PFSK-1 (cell line): ENCODE results near the gene ZNF724. TPM values are rescaled to one million over a fixed set of nuclear protein-coding genes. Genes with fewer than 3 reads are reported as not detected.

ENCODE experiments used
- FOXP2 ChIP-seq: optimal IDR thresholded peaks from 2 replicates; pipeline ENCODE3; 2011; ENCODE audit warnings: borderline replicate concordance, control low read depth, inconsistent platforms; ENCODE audit not compliant: insufficient read depth; ENCODE audit errors: extremely low read length, extremely low read depth
- POLR2AphosphoS5 ChIP-seq: IDR thresholded peaks from 2 replicates; pipeline ENCODE4 v1.6.1; 2012; ENCODE audit warnings: low read depth, mild to moderate bottlenecking, control low read depth, low read length, moderate library complexity
- REST ChIP-seq, 2 experiments: IDR thresholded peaks; 2 replicates each; pipeline versions ENCODE4 v1.6.1 to v1.8.0; 2011 to 2012; ENCODE audit warnings: low read depth in 2 of 2, low read length in 2 of 2, control low read depth in 1 of 2, inconsistent platforms in 1 of 2, mild to moderate bottlenecking in 1 of 2, moderate library complexity in 1 of 2; ENCODE audit not compliant: insufficient read depth in 1 of 2
- SIN3A ChIP-seq: IDR thresholded peaks from 2 replicates; pipeline ENCODE4 v1.6.1; 2012; ENCODE audit warnings: mild to moderate bottlenecking, low read length, moderate library complexity, borderline replicate concordance; ENCODE audit not compliant: insufficient read depth
- TAF1 ChIP-seq: IDR thresholded peaks from 2 replicates; pipeline ENCODE4 v1.6.1; 2012; ENCODE audit warnings: low read length, control low read depth, borderline replicate concordance; ENCODE audit not compliant: insufficient read depth
- polyA plus RNA-seq: library from polyadenylated mRNA; unstranded; fragments of >200 nt; gene quantifications from one replicate; pipeline ENCODE4 v1.2.1, GENCODE V29; 2012; ENCODE audit warnings: low read depth, missing spikeins; ENCODE audit not compliant: insufficient read length

The ZNF724 gene
- polyA plus RNA-seq, result 0.64 TPM

GRCh38 chr19:23249911-23250649 is at the start of gene ZNF724:
Gene ZNF724 (minus strand): TSS chr19:23250394. CDS start chr19:23250242, 152 bp downstream.
- TF ChIP-seq TAF1 (peak; percentile 68; the same call in 1 of the 2 replicates), SIN3A (no peak; the same call in 1 of the 2 replicates), FOXP2 (no peak), POLR2AphosphoS5 (peak; percentile 90), REST (IDR thresholded peaks at IDR 0.05; ENCODE audit: insufficient read depth in 1 of 2, low read depth in 2 of 2, low read length in 2 of 2) (no peak)

GRCh38 chr19:23294141-23294540 is 43.9 kb upstream of the ZNF724 start:
- TF ChIP-seq SIN3A, result no peak
- TF ChIP-seq POLR2AphosphoS5, result no peak
- TF ChIP-seq REST (IDR thresholded peaks at IDR 0.05; ENCODE audit: insufficient read depth in 1 of 2, low read depth in 2 of 2, low read length in 2 of 2), result no peak
- no peak for TF ChIP-seq TAF1
- TF ChIP-seq FOXP2, result no peak

- TF ChIP-seq POLR2AphosphoS5 (no peak), TAF1 (no peak), FOXP2 (no peak), SIN3A (no peak), REST (IDR thresholded peaks at IDR 0.05; ENCODE audit: insufficient read depth in 1 of 2, low read depth in 2 of 2, low read length in 2 of 2) (no peak)
Measured at GRCh38 chr19:23287620-23288019, 37.4 kb upstream of the ZNF724 start.

GRCh38 chr19:23286477-23286876 is 36.3 kb upstream of the ZNF724 start:
- TF ChIP-seq SIN3A, result no peak
- no peak for TF ChIP-seq FOXP2
- no peak for TF ChIP-seq POLR2AphosphoS5
- TF ChIP-seq TAF1, result no peak
- no peak for TF ChIP-seq REST (IDR thresholded peaks at IDR 0.05; ENCODE audit: insufficient read depth in 1 of 2, low read depth in 2 of 2, low read length in 2 of 2)
